Pulmonary artery endothelial cell (primary cell): ENCODE results near the gene PSTPIP1. TPM values are rescaled to one million over a fixed set of nuclear protein-coding genes. Genes with fewer than 3 reads are reported as not detected.
"Not testable (repeated sequence)": the region's sequence is repeated elsewhere in the genome, so short reads cannot be mapped to it uniquely, and the experiment has no call there.

Source experiments
- DNase-seq: peaks from one replicate; pipeline ENCODE4 v3.0.0-alpha.2; 2011; ENCODE audit warnings: low read depth, low spot score
- total RNA-seq: library from RNA; depleted of rRNA; stranded (reverse); fragments of >200 nt; gene quantifications from 2 replicates; pipeline ENCODE4 v1.2.3, GENCODE V29; 2014

Gene PSTPIP1
- 1.0 and 3.2 TPM in 2 replicates for total RNA-seq

DNA sequence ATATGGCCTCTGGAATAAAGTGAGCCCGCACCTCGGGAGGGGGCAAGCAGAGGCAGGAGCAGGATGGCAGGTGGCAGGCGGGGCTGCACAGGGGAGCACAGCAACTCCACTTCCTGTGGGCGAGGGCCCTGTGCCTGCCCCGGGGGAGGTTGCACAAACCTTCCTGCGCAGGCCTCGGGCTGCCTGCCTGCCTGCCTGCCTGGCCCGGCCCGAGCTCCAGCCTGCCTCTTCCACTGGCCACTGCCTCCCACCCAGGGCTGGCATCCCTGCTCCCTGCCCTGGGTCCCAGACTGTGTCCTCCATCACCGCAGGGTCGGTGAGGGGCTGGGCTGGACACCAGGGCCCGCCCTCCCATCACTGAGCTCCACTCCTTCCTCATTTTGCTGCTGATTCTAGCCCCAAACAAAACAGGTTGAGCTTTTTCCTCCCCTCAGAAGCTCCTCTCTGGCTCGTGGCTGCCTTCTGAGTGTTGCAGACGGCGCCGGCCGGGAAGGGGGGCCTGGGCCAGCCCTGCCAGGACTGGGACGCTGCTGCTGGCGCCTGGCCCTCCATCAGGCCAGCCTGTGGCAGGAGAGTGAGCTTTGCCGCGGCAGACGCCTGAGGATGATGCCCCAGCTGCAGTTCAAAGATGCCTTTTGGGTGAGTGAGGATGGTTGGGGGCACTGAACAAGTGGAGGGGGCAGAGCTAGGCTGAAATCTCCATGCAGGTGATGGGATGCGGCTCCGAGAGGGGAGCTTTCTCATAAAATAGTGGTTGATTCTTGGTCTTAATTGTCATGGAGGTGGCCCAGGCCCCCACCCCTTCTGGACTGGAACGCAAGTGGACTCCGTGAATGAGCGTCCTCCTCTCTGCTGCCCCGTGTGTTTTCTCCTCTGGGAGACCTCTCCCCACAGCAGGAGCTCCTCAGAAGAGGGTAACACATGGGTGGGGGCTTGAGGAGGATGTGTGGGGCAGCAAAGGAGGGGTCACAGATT is at the start of gene PSTPIP1:
Gene PSTPIP1, plus strand, starts transcription at position 156 of the 975 bp plus-strand sequence. Its CDS starts 448 bp downstream, at position 604.
- DNase-seq, result no peak

DNA sequence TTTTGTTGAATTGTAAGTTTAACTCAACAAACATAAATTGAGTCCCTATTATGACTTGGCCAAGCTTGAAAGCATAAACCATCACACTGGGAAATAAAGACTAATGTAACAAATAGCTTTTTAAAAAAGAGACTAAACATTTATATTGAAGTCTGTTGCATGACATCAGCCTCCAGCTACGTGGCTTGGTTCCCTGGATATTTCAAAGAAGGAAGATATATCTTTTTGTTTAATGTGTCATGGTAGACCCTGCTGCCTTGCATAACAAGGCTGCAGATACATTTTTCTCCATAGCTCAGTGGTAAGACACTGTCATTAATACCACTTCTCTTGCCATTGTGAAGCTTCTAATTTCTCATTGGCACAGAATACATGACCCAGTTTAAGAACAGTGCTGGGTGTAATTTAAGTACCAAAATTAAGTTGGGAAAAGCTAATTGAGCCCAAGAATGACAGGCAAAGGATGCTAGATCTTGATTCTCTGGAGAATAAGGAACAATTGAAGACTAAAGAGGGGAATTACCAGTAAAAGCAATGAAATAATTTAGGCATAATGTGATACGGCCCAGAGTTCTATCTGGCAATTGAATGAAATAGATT is 49.3 kb upstream of the PSTPIP1 start:
- DNase-seq, result no peak

DNA sequence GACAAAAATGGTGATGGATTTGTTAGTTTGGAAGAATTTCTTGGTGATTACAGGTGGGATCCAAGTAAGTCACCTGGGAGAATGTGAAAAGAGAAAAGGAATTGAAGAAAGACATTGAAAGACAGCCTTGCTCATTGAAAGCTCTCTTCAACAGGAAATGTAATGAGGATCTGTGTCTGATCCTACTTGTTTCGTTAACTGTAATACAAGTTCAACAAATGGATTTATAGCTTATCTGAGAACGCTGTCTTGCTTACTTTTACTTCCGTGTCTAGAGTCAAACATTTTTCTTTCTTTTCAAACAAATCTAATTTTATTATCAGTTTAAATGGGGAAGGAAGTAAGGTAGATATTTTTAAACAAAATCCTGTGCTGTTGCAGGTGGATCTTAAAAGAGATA is 47.5 kb upstream of the PSTPIP1 start:
- no peak for DNase-seq

DNA sequence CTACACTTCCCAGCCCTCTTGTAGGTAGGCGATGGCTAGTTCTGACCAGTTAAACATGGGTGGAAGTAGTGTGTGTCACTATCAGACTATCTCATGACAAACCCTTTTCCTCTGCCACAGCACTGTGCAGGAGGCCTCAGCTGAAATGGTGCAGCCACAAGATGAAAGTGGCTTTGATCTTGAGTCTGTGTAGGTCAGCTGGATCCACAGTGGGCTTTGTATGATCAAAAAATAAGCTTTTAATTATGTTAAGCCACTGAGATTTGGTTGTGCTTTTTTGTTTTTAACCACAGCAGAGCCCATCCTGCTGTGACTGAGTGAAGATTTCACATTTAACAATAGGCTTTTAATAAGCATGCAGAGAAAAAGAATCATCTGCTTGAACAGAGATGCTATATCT is 43.7 kb upstream of the PSTPIP1 start:
- no peak for DNase-seq

DNA sequence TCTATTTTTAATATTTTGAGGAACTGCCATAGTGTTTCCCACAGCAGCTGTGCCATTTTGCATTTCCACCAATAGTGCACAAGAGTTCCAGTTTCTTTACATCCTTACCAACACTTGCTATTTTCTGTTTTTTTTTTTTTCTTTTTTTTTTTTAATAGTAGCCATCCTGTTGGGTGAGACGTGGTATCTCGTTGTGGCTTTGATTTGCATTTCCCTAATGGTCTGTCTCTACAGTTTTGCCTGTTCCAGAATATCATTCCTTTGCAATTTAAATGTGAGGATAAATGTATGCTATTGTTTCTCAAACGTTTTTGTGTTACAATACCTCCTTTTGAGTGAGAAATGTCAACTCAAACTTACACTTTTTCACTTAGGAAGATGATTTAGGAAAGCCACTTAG is 41.0 kb upstream of the PSTPIP1 start:
- no peak for DNase-seq

DNA sequence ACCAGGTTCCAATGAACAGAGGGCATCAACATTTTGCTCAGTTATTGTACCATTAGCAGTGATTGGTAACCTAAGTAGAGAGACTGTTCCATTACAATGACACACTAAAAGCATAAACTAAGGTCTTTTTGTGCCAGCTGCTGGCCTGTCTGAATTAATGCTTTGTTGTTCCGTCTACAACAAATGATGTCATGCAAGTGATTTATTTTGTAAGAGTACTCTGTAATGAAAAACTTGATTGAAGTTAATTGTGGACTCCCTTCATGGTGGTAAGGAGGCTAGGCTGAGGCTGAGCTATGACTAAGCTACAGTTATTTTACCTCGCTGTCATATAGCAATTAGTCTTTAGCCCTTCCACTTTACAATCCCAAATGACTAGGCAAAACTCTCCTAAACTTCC is 40.2 kb upstream of the PSTPIP1 start:
- no peak for DNase-seq

DNA sequence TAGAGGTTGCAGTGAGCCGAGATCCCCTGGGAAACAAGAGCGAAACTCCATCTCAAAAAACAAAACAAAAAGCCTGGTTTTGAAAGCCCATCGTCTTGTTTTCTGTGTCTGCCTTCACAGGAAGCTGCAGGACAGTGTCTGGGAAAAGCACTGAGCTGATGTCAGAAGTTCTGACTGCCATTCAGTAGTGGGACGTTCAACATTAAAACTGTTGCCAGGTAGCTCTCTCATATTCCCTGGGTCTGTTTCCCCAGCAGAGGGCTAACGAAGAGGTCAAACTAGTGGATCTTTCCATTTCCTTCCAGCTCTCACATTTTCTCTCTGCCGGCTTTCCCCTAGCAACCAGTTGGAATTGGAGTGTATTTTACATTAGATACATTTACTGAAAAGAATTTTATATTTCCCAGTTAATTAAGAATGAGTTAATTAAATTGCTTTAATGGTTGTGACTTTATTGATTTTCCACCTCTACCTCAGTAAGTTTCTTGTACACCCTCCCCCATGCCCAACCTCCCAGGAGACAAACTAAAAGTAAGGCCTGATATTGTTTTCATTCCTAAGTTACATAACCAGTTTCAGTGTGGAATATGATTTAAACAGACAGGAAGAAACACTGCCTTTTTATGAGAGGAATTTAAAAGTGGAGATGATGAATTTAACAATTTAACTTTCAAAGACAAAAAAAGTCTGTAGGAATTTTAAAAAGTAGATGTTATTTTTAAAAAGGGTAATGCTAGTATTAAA is 33.5 kb upstream of the PSTPIP1 start:
- DNase-seq, result no peak

DNA sequence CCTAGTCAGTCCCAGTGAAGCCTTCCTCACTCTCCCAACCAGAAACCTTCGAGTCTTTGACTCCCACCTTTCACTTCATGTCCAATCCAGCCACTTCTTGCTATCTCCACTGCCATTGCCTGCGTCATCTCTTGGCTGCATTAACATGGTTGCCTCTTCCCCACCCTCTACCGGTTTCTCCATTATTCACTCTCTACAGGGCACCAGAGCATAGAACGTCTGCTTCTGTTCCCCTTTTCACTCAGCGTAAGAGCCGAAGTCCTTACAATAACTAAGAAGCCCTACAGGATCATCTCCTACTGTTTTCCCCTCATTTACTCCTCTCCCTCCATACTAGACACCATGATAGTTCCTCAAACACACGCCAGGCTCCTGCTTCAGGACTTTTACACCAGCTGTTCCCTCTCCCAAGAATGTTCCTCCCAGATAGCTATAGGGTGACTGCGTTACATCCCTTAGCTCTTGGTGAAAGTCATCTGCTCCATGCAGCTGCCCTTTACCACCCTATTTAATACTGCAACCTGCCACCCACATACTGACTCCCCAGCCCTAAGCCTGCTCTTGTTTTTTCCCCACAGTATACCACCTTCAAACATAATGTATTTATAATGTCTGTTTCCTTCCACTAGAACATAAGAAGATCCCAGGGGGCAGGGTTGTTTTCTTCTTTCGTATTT is 32.5 kb upstream of the PSTPIP1 start:
- no peak for DNase-seq

DNA sequence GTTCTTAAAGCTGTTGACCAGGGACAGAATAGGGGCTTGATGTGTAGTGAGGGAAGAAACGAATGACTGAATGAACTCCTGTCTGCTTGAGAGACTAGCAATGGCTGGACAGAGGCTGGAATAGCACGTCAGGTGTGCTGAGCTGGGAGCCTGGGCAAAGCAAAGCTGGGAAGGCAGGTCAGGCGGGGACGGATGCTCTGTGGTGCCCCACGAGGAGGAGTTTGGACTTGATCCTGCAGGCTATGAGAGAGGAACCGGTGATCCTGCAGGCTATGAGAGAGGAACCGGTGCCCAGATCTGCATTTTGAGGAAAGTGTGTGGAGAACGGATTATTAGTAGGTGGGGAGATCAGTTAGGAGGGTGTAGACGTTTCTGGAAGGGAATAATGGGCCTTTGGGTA is 31.3 kb upstream of the PSTPIP1 start:
- no peak for DNase-seq

DNA sequence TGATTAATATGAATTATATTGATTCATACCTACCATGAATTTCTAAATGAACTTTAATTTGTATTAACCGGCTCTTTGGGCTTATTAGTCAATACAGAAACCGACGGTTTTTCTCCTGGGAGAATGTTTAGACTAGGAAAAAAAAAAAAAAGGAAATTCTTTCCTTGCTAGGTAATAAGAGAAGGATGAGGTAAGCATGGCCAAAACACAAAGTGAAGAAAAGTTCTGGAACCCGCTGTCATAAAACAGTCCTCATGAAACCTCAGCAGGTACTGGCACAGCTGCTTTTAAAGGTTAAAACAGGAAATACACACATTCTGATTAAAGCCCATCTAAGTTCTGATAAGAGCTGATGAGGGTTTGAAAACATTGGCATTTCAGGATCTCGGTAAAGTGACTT is 30.8 kb upstream of the PSTPIP1 start:
- DNase-seq, result no peak

DNA sequence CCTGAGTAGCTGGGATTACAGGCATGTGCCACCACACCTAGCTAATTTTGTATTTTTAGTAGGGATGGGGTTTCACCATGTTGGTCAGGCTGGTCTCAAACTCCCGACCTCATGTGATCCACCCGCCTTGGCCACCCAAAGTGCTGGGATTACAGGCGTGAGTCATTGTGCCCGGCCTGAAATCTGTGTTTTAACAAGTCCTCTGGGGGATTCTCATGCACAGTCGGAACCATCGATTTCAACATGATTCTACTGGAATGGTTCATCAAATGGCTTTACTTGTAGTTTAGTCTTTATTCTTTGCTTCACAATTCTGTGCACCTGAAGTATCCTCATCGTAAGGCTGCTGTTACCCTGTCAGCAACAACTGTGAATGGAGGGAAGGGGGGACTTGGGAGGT is 28.9 kb upstream of the PSTPIP1 start:
- not testable (repeated sequence) for DNase-seq

DNA sequence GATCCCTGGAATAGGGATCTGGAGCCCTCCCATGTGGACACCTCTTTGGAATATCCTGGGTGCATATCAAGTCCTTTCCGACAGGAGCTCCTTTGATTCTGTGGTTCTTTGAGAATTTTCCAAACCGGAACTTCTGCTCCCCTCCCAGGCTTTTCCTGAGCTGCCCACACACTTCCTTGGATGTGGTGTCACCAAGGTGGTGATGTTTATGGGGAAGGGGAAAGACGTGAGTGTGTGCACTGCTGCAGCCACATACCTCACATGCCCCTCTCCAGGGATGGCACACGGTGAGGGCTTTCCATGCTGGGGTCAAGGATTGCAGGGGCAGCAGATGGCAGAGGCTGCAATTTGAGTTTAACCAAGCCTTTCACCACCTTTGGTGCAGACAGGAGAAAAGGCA is 27.9 kb upstream of the PSTPIP1 start:
- DNase-seq, result no peak

DNA sequence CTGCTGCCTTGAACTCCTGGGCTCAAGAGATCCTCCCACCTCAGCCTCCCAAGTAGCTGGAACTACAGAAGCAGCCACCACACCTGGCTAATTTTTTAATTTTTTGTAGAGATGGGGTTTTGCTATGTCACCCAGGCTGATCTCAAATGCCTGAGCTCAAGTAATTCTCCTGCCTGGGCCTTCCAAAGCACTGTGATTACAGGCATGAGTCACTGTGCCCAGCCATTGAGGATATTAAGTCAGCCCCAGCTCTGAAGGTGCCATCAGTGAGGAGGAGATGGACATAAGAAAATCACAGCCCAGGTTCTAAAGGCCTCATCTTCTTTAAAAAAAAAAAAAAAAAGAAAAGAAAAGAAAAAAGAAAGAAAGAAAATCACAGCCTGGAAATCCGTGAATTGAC is 26.6 kb upstream of the PSTPIP1 start:
- no peak for DNase-seq

DNA sequence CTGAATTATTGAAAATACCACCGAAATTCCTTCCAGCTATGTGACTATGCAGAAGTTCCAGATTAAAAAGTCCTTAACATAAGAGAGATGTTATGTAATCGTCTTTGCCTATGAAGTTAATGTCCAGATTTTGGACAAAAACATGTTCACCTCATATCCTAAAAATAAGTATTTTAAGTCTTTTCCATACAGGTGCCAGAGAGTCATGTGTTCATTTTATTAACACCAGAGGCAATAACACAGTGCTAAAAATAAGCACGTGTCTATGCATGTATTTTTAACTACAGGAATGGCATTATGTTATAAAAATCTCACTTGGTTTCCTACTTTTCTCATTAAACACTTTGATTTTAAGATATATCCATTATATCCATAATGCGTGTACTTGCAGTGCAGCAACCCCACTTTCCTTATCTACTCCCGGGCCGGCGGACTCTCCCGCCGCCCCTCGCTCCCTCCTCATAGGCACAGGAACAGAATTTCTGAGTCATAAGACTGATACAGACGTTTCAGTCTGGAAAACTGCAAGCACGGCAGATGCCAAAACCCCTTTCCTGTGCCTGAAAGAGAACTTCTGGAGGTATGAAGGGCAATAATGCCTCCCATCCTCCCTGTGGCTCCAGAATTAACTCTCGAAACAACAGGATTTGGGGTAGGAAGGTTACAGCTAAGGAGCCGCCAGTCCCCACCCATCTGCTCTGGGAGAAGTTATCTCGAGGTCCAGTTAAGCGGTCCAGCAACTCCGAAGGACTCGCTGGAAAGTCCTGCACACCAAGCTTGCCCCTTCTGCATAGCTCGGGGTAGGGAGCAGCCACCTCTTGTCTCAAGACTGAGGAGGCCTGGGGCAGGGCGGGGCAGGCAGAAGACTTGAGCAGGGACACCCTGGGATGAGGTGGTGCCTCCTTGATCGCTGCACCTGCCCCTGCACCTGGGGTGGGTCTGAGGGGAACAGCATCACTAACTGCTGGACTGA is 22.3 kb upstream of the PSTPIP1 start:
- no peak for DNase-seq

DNA sequence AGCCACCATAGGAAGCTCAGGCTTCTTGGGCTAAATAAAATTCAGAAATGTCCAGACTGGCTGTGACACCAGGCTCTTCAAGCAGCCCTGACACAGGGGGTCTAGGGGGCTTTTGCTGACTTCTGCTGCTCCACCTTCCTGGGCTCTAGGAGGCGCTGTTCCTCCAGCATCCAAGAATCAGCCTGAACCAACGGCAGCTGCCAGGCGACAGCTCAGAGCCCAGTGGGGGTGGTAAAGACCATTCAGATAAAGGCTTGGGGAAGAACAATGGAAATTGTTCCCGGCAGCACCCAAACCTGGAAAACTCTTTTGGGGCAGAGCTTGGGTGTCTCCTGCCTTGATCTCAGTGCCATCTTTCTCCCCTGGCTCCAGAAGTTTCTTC is 21.6 kb upstream of the PSTPIP1 start:
- no peak for DNase-seq

DNA sequence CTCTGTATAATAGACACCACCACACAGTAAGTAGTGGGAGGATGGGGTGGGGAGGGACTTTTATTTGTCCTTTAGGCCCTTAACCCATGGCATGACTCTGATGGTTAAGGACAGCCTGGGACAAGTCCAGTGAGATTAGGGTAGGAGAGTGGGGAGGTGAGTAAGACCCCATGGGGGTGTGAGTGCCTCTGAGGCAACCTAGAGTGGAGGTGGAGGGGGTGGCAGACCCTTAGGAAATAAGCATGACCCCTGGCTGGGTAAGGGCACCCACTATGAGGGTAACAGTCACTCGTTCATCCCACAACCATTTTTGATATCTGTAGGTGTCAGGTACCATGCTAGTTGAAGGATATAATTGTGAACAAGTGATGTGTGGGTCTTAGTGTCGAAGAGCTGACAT is 21.0 kb upstream of the PSTPIP1 start:
- DNase-seq, result no peak

DNA sequence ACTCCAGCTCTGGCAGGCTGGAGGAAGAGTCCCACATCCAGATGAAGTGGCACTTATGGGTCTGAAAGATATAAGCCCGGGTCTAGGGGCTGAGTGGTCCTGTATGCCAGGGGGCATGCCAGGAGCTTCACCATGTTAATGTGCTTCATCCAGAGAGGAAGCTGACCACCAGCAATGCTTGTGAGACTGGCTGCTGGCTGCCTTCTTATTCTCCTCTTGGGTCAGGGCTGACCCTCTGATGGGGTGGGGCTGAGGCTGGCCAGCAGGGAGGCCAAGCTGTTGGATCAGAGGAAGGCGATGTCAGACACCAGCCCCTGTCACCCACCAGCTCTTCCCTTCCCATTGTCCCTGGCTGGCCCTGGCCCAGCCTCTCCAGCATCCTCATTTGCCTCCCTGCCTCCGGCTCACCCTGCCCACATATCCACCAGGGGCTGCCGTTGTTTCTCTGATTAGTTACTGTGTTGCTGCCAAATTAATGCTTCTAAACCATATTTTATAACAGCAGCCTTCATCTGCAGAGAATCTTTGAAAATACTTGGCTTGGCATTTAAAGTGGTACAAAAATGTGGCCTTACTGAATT is 20.4 kb upstream of the PSTPIP1 start:
- no peak for DNase-seq

DNA sequence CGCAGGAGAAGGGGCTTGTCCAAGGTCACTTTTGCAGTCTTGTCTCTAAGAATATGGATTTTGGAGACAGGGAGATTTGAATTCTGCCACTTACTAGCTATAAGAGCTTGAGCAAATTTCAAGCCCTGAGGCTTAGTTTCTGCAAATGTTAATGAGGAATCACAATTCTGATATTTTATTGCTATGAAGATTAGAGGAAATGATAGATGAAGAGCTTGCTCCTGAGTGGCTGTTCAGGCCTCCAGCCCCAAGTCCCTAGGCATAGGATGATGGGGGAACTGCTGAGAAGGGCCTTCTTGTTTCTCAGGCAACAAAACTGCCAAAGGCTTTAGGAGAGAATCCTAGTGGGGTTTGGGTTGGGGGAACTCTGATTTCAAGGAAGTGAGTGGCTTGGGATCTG is 18.8 kb upstream of the PSTPIP1 start:
- DNase-seq, result no peak

DNA sequence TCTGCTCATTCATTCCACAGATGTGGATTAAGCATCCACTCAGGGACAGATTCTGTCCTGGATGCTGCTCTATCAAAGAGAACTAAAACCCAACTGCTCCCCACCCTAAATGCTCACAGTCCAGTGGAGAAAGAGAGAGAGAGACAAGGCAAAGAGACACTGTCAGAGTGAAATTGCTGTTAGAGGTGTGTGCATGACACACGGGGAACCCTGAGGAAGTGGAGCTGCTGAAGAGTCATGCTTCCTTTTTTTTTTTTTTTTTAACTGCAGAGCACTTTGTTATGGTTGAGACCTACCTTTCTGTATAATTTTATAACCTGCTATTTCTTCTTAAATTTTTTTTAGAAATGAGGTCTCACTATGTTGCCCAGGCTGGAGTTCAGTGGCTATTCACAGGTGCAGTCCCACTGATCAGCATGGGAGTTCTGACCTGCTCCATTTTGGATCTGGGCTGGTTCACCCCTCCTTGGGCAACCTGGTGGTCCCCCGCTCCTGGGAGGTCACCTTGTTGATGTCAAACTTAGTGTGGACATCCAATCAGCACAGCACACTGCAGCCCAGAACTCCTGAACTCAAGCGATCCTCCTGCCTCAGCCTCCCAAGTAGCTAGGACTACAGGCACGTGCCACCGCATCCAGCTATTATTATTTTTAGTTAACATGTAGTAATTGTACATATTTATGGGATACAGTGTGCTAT is 18.2 kb upstream of the PSTPIP1 start:
- no peak for DNase-seq
